Thyroid gland (tissue), 4 donors: ENCODE results near the gene GPC6.

Experiments
- CTCF ChIP-seq, 6 experiments: fragments of 200-600 bp in 3 of 6; fragments of 450-650 bp in 3 of 6; sonication (generic) in 3 of 6; IDR thresholded peaks; one replicate each; pipeline ENCODE4 v1.5.1; 2016 to 2019; ENCODE audit warnings: antibody characterized with exemption in 6 of 6, mild to moderate bottlenecking in 2 of 6, inconsistent platforms in 1 of 6, moderate library complexity in 1 of 6
- POLR2A ChIP-seq, 2 donors: fragments of 450-650 bp; IDR thresholded peaks; one replicate each; pipeline ENCODE4 v1.6.1; 2017; ENCODE audit warnings: antibody characterized with exemption in 2 of 2, mild to moderate bottlenecking in 2 of 2, moderate library complexity in 1 of 2

- no peak for TF ChIP-seq CTCF (IDR thresholded peaks at IDR 0.05)
- TF ChIP-seq POLR2A (IDR thresholded peaks at IDR 0.05), result no peak
These were observed 8.0 kb upstream of the GPC6 start for GRCh38 chr13:93218583-93218982.
